GM18870 (cell line): Measurements from ENCODE around the gene THRAP3.

Source experiments
- ATAC-seq: cut with Tn5 transposase; IDR thresholded peaks from one replicate; pipeline ENCODE4 v1.9.1; 2021; ENCODE audit warnings: moderate library complexity; ENCODE audit not compliant: unreplicated experiment

THRAP3 gene

DNA sequence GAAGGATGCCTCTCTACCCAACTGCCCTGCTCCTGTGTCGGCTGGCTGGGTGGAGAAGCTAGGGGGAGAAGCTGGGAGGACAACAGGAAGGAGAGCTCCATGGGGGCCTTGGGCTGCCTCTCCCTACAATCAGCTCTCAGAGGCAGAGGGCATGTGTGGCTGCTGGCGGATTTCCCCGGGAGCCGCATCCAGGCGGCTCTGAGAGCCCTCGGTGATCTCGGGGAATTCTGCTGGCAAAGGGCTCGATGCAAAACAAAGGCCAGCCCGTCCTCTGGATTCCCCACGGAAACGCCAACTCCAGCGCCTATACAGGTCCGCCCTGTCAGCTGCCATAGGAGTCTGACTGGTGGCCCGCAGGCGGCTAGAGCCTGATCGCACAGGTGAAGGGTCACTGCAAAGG lies 125.6 kb downstream of the THRAP3 start:
- no peak for ATAC-seq

DNA sequence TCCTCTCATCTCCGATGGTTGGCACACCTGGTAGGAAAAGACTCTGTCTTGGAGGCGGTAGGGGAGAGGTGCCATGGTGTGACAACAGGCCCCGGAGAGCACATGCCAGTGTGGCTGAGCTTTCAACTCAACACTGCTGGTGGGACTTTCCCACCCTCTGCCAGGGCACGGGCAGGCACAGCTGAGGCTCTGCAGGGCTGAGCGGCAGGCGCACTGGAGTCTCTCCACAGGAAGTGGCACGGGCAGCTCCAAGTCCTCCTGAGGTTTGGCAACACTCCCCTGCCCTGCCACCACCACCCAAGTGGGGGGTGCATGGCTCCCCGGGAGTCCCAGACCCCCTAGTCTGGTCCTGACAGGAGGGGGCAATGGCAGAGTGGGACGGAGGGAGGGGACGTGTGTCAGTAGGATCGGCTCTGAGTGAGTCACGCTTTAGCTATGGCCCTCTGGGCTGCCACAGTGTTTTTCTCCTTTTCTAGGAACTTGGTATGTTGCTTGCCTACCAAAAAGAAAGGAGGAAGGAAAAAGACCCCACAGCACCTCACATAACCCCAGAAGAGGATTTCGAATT lies 126.5 kb downstream of the THRAP3 start:
- ATAC-seq, result no peak

GRCh38 chr1:36351227-36351977 lies 127.2 kb downstream of the THRAP3 start:
- ATAC-seq, result no peak

GRCh38 chr1:36352125-36352909 lies 128.1 kb downstream of the THRAP3 start:
- ATAC-seq, result no peak

- no peak for ATAC-seq
Observed at GRCh38 chr1:36352910-36353878, 129.0 kb downstream of the THRAP3 start.

DNA sequence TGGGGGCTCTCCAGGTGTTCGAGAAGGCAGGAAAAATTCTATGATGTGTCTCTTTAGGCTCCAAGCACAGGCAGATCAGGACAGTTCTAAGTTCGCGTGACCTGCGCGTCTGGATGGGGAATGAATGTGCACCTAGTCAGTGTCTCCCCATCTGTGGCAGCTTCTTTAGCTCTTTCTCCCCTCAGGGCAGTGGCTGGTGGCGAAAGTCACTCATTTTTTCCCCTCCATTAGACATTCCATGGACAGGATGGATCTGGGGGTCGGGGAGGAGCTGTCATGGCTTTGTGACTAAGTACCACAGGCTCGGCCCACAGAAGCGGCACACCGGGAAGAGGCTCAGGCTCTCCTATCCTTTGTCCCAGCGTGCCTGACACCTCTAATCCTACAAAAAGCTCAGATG lies 130.2 kb downstream of the THRAP3 start:
- ATAC-seq, result no peak
